C4-2B (cell line): ENCODE measurements around the gene BLACAT1.
A peak's percentile ranks its signal among the peaks of the same experiment; 100 is the strongest.

Experiments used
- H3K27ac ChIP-seq: fragments of 450-650 bp; 2 replicates; pipeline ENCODE4 v1.5.1; 2017
- CTCF ChIP-seq: fragments of 450-650 bp; conservative IDR thresholded peaks from 2 replicates; pipeline ENCODE4 v1.5.1; 2017; ENCODE audit warnings: mild to moderate bottlenecking
- ZFX ChIP-seq: fragments of 450-650 bp; IDR thresholded peaks from 2 replicates; pipeline ENCODE4 v1.6.1; 2017

BLACAT1 gene

GRCh38 chr1:205455581-205456382 lies at the start of gene BLACAT1:
TSS of gene BLACAT1 (minus strand) at chr1:205456045.
- no peak within 1 kb of the TSS for H3K27ac ChIP-seq
- TF ChIP-seq CTCF (no peak), ZFX (no peak)

- H3K27ac ChIP-seq, result peak overlapping the region; percentile 84
- TF ChIP-seq CTCF (no peak), ZFX (no peak)
These were observed 49.4 kb upstream of the BLACAT1 start for GRCh38 chr1:205505076-205505729.

- TF ChIP-seq CTCF, result no peak
- TF ChIP-seq ZFX, result no peak
- H3K27ac ChIP-seq, result peak within 1 kb of the TSS; percentile 84
These were observed 48.6 kb upstream of the BLACAT1 start, which contains the start of gene CDK18 for GRCh38 chr1:205504311-205505075. TSS of gene CDK18 (plus strand) at chr1:205504669. CDS start at chr1:205523168, 18,499 bp downstream.

GRCh38 chr1:205502992-205503391 lies 47.1 kb upstream of the BLACAT1 start:
- TF ChIP-seq ZFX (no peak), CTCF (no peak)
- H3K27ac ChIP-seq, result no peak overlapping the region

GRCh38 chr1:205502111-205502810 lies 46.4 kb upstream of the BLACAT1 start:
- TF ChIP-seq CTCF (no peak), ZFX (no peak)
- H3K27ac ChIP-seq, result no peak overlapping the region

GRCh38 chr1:205500240-205501233 lies 44.7 kb upstream of the BLACAT1 start:
- no peak overlapping the region for H3K27ac ChIP-seq

More at GRCh38 chr1:205500240-205501233, 44.7 kb upstream of the BLACAT1 start:
- no peak for TF ChIP-seq CTCF
- TF ChIP-seq ZFX, result no peak
